ENCODE results near the gene PMVK.

PMVK gene

DNA sequence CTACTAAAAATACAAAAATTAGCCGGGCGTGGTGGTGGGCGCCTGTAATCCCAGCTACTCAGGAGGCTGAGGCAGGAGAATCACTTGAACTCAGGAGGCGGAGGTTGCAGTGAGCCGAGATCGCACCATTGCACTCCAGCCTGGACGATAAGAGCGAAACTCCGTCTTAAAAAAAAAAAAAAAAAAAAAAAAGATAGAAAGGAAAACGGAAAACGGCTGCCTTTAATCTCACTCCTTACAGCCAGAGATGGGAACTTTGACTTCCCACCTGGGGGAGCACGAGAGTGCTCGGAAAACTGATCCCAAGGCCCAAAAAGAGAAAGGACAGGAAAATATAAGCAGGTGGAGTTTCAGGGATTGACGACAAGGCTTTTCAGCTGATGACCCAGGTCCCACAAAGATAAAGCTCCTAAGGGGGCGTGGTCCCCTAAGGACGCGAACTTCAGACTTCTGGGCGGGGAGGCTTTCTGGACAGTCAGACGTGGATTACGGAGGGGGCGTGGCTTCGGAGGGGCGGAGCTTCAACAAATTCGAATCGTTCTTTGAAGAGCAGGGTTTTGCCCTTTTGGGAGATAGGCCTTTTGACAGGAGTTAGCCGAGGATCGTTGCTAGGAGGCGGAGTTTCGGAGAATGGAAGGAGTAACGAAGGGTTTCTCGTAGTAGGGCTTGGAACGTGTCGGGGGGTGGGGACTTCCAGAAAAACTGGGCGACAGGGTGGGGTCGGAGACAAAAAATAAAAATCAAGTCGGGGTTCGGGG is 37.0 kb upstream of the PMVK start:
- no peak for TF ChIP-seq CEBPB (IDR thresholded peaks at IDR 0.05)
- TF ChIP-seq, protein P1, sequence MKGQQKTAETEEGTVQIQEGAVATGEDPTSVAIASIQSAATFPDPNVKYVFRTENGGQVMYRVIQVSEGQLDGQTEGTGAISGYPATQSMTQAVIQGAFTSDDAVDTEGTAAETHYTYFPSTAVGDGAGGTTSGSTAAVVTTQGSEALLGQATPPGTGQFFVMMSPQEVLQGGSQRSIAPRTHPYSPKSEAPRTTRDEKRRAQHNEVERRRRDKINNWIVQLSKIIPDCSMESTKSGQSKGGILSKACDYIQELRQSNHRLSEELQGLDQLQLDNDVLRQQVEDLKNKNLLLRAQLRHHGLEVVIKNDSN (IDR thresholded peaks at IDR 0.05): no peak
- TF ChIP-seq TAF1 (IDR thresholded peaks at IDR 0.05; ENCODE audit: low read depth): no peak; the same call in 1 of the 2 replicates
- no peak for TF ChIP-seq TCF12 (IDR thresholded peaks at IDR 0.05; ENCODE audit: low read depth)

DNA sequence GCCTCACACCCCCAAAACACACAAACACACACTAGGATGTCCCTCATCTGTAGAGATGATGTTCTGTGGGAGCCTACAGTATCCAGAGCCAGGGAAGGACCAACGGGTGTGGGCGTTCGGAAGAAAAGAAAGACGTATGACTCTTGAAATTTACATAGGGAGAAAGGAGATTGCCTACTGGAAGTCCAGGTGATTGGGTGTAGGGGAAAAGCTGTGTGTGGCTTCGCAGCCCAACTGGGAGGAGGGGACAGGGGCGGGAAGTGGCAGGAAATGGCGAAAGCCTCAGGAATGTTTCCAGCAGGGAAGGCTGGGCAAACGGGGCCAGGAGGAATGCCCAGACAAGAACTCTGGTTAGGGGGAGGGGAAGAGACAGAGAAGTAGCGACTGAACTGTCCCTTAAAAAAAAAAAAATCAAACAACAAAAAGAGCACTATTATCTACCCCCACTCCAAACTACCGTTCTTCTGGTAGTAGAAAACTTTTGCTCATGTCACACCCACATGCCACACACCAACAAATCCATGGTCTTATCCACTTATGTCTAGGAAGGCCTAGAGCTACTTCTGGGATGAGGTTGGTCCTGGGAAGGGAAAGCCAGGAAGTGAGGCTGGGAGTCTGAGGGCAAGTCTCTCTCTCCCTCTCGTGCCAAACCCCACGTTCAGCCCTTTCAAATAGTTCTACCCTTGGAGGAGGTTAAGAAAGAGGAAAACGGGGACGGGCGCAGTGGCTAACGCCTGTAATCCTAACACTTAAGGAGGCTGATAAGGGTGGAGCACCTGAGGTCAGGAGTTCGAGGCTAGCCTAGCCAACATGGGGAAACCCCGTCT is 36.2 kb upstream of the PMVK start:
- TF ChIP-seq TEAD4 (IDR thresholded peaks at IDR 0.05): peak; percentile 91
- TF ChIP-seq CREB1 (IDR thresholded peaks at IDR 0.05; ENCODE audit: low read depth): no peak
- TF ChIP-seq, protein P1 (IDR thresholded peaks at IDR 0.05): no peak
- peak; percentile 82 for TF ChIP-seq CEBPB (IDR thresholded peaks at IDR 0.05)
- TF ChIP-seq EGR1 (IDR thresholded peaks at IDR 0.05): no peak
- TF ChIP-seq YY1 (IDR thresholded peaks at IDR 0.05; ENCODE audit: low read depth): peak; percentile 68
- TF ChIP-seq RAD21 (IDR thresholded peaks at IDR 0.05; ENCODE audit: low read depth): peak; percentile 1; the same call in 1 of the 2 replicates
- no peak for TF ChIP-seq ZBTB7A (IDR thresholded peaks at IDR 0.05; ENCODE audit: low read depth)
- TF ChIP-seq EP300 (IDR thresholded peaks at IDR 0.05; ENCODE audit: borderline replicate concordance): peak; percentile 81
- no peak for TF ChIP-seq FOXM1 (IDR thresholded peaks at IDR 0.05; ENCODE audit: borderline replicate concordance, low read depth)
- TF ChIP-seq NFIC (IDR thresholded peaks at IDR 0.05): no peak
- TF ChIP-seq, protein P2, sequence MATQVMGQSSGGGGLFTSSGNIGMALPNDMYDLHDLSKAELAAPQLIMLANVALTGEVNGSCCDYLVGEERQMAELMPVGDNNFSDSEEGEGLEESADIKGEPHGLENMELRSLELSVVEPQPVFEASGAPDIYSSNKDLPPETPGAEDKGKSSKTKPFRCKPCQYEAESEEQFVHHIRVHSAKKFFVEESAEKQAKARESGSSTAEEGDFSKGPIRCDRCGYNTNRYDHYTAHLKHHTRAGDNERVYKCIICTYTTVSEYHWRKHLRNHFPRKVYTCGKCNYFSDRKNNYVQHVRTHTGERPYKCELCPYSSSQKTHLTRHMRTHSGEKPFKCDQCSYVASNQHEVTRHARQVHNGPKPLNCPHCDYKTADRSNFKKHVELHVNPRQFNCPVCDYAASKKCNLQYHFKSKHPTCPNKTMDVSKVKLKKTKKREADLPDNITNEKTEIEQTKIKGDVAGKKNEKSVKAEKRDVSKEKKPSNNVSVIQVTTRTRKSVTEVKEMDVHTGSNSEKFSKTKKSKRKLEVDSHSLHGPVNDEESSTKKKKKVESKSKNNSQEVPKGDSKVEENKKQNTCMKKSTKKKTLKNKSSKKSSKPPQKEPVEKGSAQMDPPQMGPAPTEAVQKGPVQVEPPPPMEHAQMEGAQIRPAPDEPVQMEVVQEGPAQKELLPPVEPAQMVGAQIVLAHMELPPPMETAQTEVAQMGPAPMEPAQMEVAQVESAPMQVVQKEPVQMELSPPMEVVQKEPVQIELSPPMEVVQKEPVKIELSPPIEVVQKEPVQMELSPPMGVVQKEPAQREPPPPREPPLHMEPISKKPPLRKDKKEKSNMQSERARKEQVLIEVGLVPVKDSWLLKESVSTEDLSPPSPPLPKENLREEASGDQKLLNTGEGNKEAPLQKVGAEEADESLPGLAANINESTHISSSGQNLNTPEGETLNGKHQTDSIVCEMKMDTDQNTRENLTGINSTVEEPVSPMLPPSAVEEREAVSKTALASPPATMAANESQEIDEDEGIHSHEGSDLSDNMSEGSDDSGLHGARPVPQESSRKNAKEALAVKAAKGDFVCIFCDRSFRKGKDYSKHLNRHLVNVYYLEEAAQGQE (IDR thresholded peaks at IDR 0.05; ENCODE audit: low read depth): no peak
- TF ChIP-seq TAF1 (IDR thresholded peaks at IDR 0.05; ENCODE audit: low read depth): peak; percentile 53
- TF ChIP-seq TCF12 (IDR thresholded peaks at IDR 0.05; ENCODE audit: low read depth): peak; percentile 87
- TF ChIP-seq, protein P3, sequence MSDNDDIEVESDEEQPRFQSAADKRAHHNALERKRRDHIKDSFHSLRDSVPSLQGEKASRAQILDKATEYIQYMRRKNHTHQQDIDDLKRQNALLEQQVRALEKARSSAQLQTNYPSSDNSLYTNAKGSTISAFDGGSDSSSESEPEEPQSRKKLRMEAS (IDR thresholded peaks at IDR 0.05): peak; percentile 96

DNA sequence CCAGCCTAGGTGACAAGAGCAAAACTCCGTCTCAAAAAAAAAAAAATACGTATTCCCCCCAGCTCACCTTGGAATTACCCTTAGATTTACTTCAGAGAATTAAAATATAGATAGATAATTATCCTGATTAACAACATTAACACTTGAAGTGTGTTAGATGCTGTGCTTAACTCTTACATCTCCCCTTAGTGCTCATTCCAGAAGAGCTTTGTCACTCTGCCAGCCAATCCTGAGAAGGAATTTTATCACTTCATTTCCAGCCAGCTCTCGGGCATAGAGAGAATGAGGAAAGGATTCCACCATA is 35.6 kb upstream of the PMVK start:
- TF ChIP-seq TCF12 (IDR thresholded peaks at IDR 0.05; ENCODE audit: low read depth) (no peak), CEBPB (IDR thresholded peaks at IDR 0.05) (no peak), TAF1 (IDR thresholded peaks at IDR 0.05; ENCODE audit: low read depth) (no peak), EP300 (IDR thresholded peaks at IDR 0.05; ENCODE audit: borderline replicate concordance) (no peak), EGR1 (IDR thresholded peaks at IDR 0.05) (no peak), RAD21 (IDR thresholded peaks at IDR 0.05; ENCODE audit: low read depth) (no peak)
- TF ChIP-seq, protein P3 (IDR thresholded peaks at IDR 0.05): no peak

DNA sequence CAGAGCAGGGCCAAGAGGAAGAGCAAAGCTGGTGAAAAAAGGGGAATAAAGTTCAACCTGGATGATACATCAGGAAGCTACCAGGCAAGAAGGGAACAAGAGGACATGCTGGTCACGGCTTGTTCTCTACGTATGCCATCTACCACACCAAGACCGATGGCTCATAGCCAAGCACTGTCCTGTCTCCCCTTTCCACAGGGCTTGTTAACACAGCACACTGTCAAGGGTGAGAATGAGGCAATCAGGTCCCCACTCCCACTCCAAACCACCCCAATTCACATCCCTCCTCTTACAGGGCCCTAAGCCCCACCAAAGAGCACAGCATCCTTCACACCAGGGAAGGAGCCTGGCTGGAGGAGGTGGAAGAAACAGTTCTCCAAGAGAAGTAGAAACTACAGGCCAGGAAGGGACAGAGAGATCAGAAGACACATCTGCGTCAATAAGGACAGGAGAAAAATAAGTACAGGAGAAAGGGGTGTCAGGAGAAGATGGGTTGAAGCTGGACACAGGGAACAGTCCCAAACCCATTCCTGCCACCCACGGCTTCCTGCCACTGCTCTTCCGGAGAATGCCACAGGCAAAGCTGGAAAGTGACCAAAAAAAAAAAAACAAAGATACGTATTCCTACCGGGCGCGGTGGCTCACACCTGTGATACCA is 35.0 kb upstream of the PMVK start:
- TF ChIP-seq FOXM1 (IDR thresholded peaks at IDR 0.05; ENCODE audit: borderline replicate concordance, low read depth): no peak

DNA sequence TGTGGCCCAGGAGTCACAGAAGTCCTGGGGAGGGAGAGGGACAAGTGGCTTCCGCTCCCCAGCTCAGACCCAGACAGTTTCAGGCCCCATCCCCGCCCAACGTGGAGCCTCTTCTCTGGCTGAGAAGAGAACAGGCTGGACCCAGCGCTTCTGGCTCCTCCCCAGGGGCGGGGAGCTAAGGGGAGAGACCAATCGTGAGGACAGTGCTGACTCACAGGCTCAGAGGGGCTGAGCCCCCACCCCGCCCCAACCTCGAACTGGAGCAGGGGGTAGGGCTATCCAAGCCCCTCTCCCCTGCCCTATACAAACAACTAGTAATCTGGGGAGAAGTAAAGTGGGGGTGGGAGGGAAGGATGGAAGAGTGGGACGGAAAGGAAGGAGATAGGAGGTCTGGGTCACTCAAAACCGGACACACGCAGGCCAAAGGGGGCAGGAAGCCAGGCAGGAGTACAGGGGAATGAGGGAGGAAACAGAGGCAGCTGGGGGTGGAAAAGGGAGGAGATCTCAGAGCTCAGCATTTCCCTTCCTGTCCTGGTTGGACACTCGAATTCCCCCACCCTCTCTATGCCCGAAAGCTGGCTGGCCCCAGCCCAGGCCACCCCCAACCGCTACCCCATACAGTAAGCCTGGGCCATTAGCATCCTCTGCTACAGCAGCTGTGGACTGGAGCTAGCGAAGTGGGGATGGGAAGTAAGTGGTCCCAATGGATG is 34.3 kb upstream of the PMVK start, which contains the start of gene SHC1:
Gene SHC1, minus strand, starts transcription at position 117 of the 710 bp plus-strand sequence. CDS start 221 bp downstream, outside the sequence.
- TF ChIP-seq ZBTB7A (IDR thresholded peaks at IDR 0.05; ENCODE audit: low read depth) (peak; percentile 96), NFIC (IDR thresholded peaks at IDR 0.05) (0 out of 2 replicates have a peak, but pooled peaks have one; percentile 7), TAF1 (IDR thresholded peaks at IDR 0.05; ENCODE audit: low read depth) (peak; percentile 17; the same call in 1 of the 2 replicates), TEAD4 (IDR thresholded peaks at IDR 0.05) (no peak), YY1 (IDR thresholded peaks at IDR 0.05; ENCODE audit: low read depth) (no peak)

DNA sequence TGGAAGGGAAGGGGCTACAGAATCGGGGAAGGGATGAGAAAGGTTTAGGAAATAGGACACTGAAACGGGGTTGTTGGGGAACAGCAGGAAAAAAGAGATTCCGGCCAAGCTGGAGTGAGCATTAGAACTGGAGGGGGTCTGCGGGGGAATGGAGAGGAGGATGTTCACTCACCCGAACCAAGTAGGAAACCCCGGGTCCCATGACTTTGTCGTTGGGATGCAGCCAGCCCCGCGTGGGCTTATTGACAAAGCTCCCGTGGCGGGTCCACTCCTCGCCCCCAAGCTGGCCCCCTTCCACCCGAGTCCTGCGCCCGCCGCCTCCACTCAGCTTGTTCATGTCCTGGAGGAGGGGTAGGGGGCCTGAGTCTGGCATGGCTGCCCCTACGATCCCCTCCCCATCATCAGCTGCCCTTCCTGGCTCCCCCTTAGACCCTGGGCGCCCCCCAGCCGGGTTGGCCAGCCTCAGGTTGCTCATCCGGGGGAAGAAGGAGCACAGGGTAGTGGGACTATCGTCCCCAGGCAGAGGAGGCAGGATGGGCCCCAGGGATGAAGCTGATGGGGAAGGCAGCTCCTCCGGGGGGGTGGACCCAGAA is 33.4 kb upstream of the PMVK start:
- TF ChIP-seq FOXM1 (IDR thresholded peaks at IDR 0.05; ENCODE audit: borderline replicate concordance, low read depth) (no peak), EP300 (IDR thresholded peaks at IDR 0.05; ENCODE audit: borderline replicate concordance) (no peak), CEBPB (IDR thresholded peaks at IDR 0.05) (no peak), TAF1 (IDR thresholded peaks at IDR 0.05; ENCODE audit: low read depth) (no peak), EGR1 (IDR thresholded peaks at IDR 0.05) (no peak)
- TF ChIP-seq, protein P1 (IDR thresholded peaks at IDR 0.05): no peak
- TF ChIP-seq, protein P3 (IDR thresholded peaks at IDR 0.05): no peak
- TF ChIP-seq, protein P2 (IDR thresholded peaks at IDR 0.05; ENCODE audit: low read depth): no peak

All from Ishikawa (cell line).